ENCODE data around the gene SIN3B.
A peak's percentile ranks its signal among the peaks of the same experiment; 100 is the strongest.

Gene SIN3B

GRCh38 chr19:16888629-16889365 is 59.6 kb downstream of the SIN3B start, which contains the start of gene F2RL3:
Gene F2RL3, plus strand, starts transcription at chr19:16888999. Its CDS starts 191 bp downstream, at chr19:16889190.
- Histone ChIP-seq H3K4me3 (ENCODE audit: low read length) (peak within 1 kb of the TSS; percentile 44), H3K27ac (ENCODE audit: low read depth, low read length) (no peak within 1 kb of the TSS), H3K27me3 (ENCODE audit: control insufficient read depth, insufficient read depth, low read length) (no peaks in the 10 kb centered on the region), H3K36me3 (ENCODE audit: control insufficient read depth, insufficient read depth, low read length) (no peaks in the 10 kb centered on the region), H3K9ac (ENCODE audit: low read length) (no peak within 1 kb of the TSS), H3K4me1 (ENCODE audit: control insufficient read depth, insufficient read depth, low read length) (no peaks in the 10 kb centered on the region)

DNA sequence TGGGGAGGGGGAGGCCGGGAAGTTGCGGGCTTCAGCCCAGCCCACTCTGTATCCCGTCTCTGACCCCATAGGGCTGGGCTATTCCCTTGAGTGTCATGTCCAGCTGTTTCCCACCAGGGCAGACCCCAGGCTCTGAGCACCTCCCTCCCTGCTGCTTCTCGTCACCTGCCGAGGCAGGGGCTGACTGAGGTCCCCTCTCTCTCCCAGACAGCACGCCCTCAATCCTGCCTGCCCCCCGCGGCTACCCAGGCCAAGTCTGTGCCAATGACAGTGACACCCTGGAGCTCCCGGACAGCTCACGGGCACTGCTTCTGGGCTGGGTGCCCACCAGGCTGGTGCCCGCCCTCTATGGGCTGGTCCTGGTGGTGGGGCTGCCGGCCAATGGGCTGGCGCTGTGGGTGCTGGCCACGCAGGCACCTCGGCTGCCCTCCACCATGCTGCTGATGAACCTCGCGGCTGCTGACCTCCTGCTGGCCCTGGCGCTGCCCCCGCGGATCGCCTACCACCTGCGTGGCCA is 60.2 kb downstream of the SIN3B start:
- no peak overlapping the region for H3K9ac ChIP-seq (ENCODE audit: low read length)
- H3K4me3 ChIP-seq (ENCODE audit: low read length), result peak overlapping the region; percentile 44

DNA sequence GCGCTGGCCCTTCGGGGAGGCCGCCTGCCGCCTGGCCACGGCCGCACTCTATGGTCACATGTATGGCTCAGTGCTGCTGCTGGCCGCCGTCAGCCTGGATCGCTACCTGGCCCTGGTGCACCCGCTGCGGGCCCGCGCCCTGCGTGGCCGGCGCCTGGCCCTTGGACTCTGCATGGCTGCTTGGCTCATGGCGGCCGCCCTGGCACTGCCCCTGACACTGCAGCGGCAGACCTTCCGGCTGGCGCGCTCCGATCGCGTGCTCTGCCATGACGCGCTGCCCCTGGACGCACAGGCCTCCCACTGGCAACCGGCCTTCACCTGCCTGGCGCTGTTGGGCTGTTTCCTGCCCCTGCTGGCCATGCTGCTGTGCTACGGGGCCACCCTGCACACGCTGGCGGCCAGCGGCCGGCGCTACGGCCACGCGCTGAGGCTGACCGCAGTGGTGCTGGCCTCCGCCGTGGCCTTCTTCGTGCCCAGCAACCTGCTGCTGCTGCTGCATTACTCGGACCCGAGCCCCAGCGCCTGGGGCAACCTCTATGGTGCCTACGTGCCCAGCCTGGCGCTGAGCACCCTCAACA is 60.8 kb downstream of the SIN3B start:
- Histone ChIP-seq H3K4me3 (ENCODE audit: low read length) (no peak overlapping the region), H3K27me3 (ENCODE audit: control insufficient read depth, insufficient read depth, low read length) (no peaks in the 10 kb centered on the region), H3K9ac (ENCODE audit: low read length) (no peak overlapping the region)

More for the DNA sequence above, 60.2 kb downstream of the SIN3B start:
- H3K27ac ChIP-seq (ENCODE audit: low read depth, low read length), result no peak overlapping the region
- H3K27me3 ChIP-seq (ENCODE audit: control insufficient read depth, insufficient read depth, low read length), result no peaks in the 10 kb centered on the region
- no peaks in the 10 kb centered on the region for H3K36me3 ChIP-seq (ENCODE audit: control insufficient read depth, insufficient read depth, low read length)
- no peaks in the 10 kb centered on the region for H3K4me1 ChIP-seq (ENCODE audit: control insufficient read depth, insufficient read depth, low read length)

GRCh38 chr19:16890461-16891184 is 61.4 kb downstream of the SIN3B start:
- Histone ChIP-seq H3K27me3 (ENCODE audit: control insufficient read depth, insufficient read depth, low read length) (no peaks in the 10 kb centered on the region), H3K27ac (ENCODE audit: low read depth, low read length) (no peak overlapping the region), H3K36me3 (ENCODE audit: control insufficient read depth, insufficient read depth, low read length) (no peaks in the 10 kb centered on the region), H3K4me1 (ENCODE audit: control insufficient read depth, insufficient read depth, low read length) (no peaks in the 10 kb centered on the region), H3K9ac (ENCODE audit: low read length) (no peak overlapping the region), H3K4me3 (ENCODE audit: low read length) (no peak overlapping the region)

More for the DNA sequence above, 60.8 kb downstream of the SIN3B start:
- H3K4me1 ChIP-seq (ENCODE audit: control insufficient read depth, insufficient read depth, low read length), result no peaks in the 10 kb centered on the region
- H3K27ac ChIP-seq (ENCODE audit: low read depth, low read length), result no peak overlapping the region
- H3K36me3 ChIP-seq (ENCODE audit: control insufficient read depth, insufficient read depth, low read length), result no peaks in the 10 kb centered on the region

- Histone ChIP-seq H3K27ac (ENCODE audit: low read depth, low read length) (no peak overlapping the region), H3K36me3 (ENCODE audit: control insufficient read depth, insufficient read depth, low read length) (no peaks in the 10 kb centered on the region), H3K9ac (ENCODE audit: low read length) (no peak overlapping the region), H3K4me1 (ENCODE audit: control insufficient read depth, insufficient read depth, low read length) (no peaks in the 10 kb centered on the region), H3K4me3 (ENCODE audit: low read length) (no peak overlapping the region), H3K27me3 (ENCODE audit: control insufficient read depth, insufficient read depth, low read length) (no peaks in the 10 kb centered on the region)
Observed at GRCh38 chr19:16891696-16892382, 62.6 kb downstream of the SIN3B start.

DNA sequence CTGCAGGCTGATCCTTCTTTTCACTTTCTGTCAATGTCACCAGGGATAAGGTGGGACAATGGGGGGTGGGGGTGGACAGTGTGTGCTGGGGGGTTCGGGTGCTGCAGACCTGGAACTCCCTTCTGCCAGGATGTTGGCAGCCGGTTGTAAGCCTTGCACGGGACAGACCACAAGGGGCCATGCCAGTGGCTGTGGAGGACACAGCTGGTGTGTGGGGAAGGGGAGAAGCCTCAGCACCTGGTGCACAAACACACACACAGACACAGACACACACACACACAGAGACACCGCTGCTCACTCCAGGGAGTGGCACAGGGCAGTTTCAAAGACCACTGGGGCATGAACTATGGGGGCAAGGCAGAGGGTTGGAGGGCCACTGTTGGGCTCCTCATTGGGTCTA is 63.2 kb downstream of the SIN3B start:
- no peaks in the 10 kb centered on the region for H3K27me3 ChIP-seq (ENCODE audit: control insufficient read depth, insufficient read depth, low read length)
- H3K4me1 ChIP-seq (ENCODE audit: control insufficient read depth, insufficient read depth, low read length), result no peaks in the 10 kb centered on the region
- no peaks in the 10 kb centered on the region for H3K36me3 ChIP-seq (ENCODE audit: control insufficient read depth, insufficient read depth, low read length)
- no peak overlapping the region for H3K4me3 ChIP-seq (ENCODE audit: low read length)
- no peak overlapping the region for H3K9ac ChIP-seq (ENCODE audit: low read length)
- H3K27ac ChIP-seq (ENCODE audit: low read depth, low read length), result no peak overlapping the region

DNA sequence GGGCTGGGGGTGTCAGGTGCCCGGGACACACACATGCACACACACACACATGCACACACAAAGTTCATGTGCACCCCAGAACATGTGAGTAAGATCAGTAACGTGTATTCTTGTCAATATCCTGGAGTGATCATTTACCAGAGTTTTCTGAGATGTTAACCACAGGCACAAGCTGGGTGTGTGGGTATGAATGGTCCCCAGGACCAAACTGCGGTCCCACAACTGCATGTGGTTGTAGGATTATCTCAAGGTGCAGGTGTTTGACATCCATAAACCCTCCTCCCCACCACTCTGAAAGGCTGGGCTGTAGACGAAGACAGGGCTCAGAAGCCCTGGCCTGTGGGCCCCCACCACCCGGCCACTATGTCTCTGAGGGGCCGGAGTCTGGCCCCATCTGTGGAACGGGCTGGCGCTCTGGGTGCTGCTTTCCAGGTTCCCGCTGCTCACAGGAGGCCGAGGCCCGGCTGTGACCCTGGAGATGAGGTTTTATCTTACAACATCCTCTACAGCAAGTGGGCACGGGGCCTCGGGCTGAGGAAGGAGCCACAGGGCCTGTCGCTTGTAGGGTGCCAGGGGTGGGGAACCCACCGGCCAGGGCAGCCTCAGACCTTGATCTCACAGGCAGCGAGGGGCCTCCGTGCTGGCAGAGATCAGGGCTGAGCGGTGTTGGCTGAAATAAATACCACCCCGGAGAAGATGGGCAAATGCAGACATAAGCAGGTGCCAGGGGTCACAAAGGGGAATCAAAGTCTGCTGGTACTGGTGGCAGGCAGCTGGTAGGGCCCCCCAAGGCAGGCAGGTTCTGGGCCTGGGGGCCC is 63.9 kb downstream of the SIN3B start:
- Histone ChIP-seq H3K9ac (ENCODE audit: low read length) (no peak overlapping the region), H3K4me1 (ENCODE audit: control insufficient read depth, insufficient read depth, low read length) (no peaks in the 10 kb centered on the region), H3K27me3 (ENCODE audit: control insufficient read depth, insufficient read depth, low read length) (no peaks in the 10 kb centered on the region), H3K36me3 (ENCODE audit: control insufficient read depth, insufficient read depth, low read length) (no peaks in the 10 kb centered on the region), H3K4me3 (ENCODE audit: low read length) (no peak overlapping the region), H3K27ac (ENCODE audit: low read depth, low read length) (no peak overlapping the region)

DNA sequence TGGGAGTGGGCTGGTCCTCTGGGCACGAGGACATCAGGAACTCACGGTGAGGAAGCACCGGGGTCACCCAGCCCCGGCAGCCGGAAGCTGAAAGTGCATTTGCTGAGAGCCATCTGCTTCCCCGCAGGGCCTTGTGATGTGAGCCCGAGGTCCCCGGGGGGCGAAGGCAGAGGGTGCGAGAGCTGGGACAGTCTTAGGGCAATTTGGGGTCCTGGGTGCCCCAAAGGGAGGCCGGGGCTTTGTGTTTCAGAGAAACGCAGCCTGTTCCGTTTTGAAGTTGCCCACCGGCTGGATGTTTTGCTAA is 64.4 kb downstream of the SIN3B start:
- no peak overlapping the region for H3K4me3 ChIP-seq (ENCODE audit: low read length)
- H3K36me3 ChIP-seq (ENCODE audit: control insufficient read depth, insufficient read depth, low read length), result no peaks in the 10 kb centered on the region
- H3K9ac ChIP-seq (ENCODE audit: low read length), result no peak overlapping the region
- no peak overlapping the region for H3K27ac ChIP-seq (ENCODE audit: low read depth, low read length)
- H3K27me3 ChIP-seq (ENCODE audit: control insufficient read depth, insufficient read depth, low read length), result peaks cover 2% of the 10 kb centered on the region
- H3K4me1 ChIP-seq (ENCODE audit: control insufficient read depth, insufficient read depth, low read length), result no peaks in the 10 kb centered on the region

DNA sequence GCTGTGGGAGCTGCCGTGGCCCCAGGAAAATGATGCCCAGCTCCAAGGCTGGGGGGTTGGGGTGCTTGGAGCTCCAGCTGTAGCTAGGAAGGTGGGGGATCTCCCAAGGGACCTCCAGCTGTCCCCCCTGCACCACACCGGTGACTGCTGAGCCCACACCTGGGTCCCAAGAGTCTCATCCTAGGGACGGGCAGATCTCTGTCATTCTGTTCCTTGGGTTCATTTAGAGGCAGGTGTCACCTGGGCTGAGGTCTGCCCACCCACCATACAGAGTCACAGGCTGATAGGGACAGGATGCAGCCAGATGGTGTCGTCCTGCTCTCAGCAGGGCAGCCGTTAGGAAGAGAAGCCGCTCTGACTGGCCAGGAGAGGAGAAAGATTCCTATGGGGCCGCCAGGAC is 64.9 kb downstream of the SIN3B start:
- Histone ChIP-seq H3K27ac (ENCODE audit: low read depth, low read length) (no peak overlapping the region), H3K9ac (ENCODE audit: low read length) (no peak overlapping the region), H3K27me3 (ENCODE audit: control insufficient read depth, insufficient read depth, low read length) (peaks cover 5% of the 10 kb centered on the region), H3K36me3 (ENCODE audit: control insufficient read depth, insufficient read depth, low read length) (no peaks in the 10 kb centered on the region), H3K4me1 (ENCODE audit: control insufficient read depth, insufficient read depth, low read length) (no peaks in the 10 kb centered on the region), H3K4me3 (ENCODE audit: low read length) (no peak overlapping the region)

GRCh38 chr19:16895467-16896145 is 66.4 kb downstream of the SIN3B start:
- Histone ChIP-seq H3K9ac (ENCODE audit: low read length) (no peak overlapping the region), H3K27ac (ENCODE audit: low read depth, low read length) (no peak overlapping the region), H3K4me3 (ENCODE audit: low read length) (no peak overlapping the region), H3K36me3 (ENCODE audit: control insufficient read depth, insufficient read depth, low read length) (no peaks in the 10 kb centered on the region), H3K27me3 (ENCODE audit: control insufficient read depth, insufficient read depth, low read length) (peaks cover 5% of the 10 kb centered on the region), H3K4me1 (ENCODE audit: control insufficient read depth, insufficient read depth, low read length) (no peaks in the 10 kb centered on the region)

Measured in rectal smooth muscle tissue (tissue), 1 donor.